ENCODE data around the gene SMYD3. TPM values are rescaled to one million over a fixed set of nuclear protein-coding genes. Genes with fewer than 3 reads are reported as not detected.

Gene SMYD3
- total and polyA plus RNA-seq, 2 donors (not counting 3 experiments of a cell fraction or from before 2014, with no cell fraction given) = 16.0 to 32.1 TPM

DNA sequence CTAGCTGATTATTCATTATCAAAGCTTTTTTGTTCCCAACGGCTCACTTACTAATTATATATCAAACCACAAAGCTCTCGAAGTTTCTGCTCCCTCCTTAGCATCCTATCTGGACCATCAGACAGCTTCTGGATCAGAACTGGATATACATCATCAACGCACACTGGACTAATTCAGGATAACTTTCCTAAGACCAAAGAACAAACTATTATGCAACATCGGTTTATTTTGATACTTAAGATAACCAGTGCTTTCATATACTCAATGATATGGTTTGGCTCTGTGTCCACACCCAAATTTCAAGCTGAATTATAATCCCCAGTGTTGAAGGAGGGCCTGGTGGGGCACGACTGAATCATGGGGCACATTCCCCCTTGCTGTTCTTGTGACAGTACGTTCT lies 110.8 kb downstream of the SMYD3 start:
- H3K9ac ChIP-seq (replicated peaks; ENCODE audit: extremely low read depth, insufficient read depth, low read length) = no peak overlapping the region
- FAIRE-seq = no peak
- no peaks in the 10 kb centered on the region for H3K4me1 ChIP-seq (ENCODE audit: control insufficient read depth, extremely low read depth, insufficient read depth, low read length)
- no peak overlapping the region for H3K4me2 ChIP-seq (ENCODE audit: insufficient read depth, low read length)
- no peaks in the 10 kb centered on the region for H3K9me3 ChIP-seq (replicated peaks; ENCODE audit: control insufficient read depth, insufficient read depth, low read length)
- H3K36me3 ChIP-seq (ENCODE audit: control insufficient read depth in 2 of 2, extremely low read depth in 1 of 2, insufficient read depth in 2 of 2, low read length in 2 of 2) = no peaks in the 10 kb centered on the region
- POLR2A ChIA-PET = no interaction called here
- H3K79me2 ChIP-seq (ENCODE audit: control insufficient read depth, insufficient read depth, low read length) = no peaks in the 10 kb centered on the region
- no peaks in the 10 kb centered on the region for H3K27me3 ChIP-seq (ENCODE audit: control insufficient read depth in 2 of 2, insufficient read depth in 2 of 2, low read length in 2 of 2)
- no peak for DNase-seq (ENCODE audit: low read depth, low spot score)
- dilution Hi-C loops (cut with MboI; ENCODE audit: extremely low pct_ligation_motif_present, low sequenced_read_pairs) = no loop called here
- no peak overlapping the region for H3K27ac ChIP-seq (ENCODE audit: insufficient read depth, low read depth, low read length)
- no peak overlapping the region for H2AFZ ChIP-seq (ENCODE audit: low read depth, low read length)
- no peaks in the 10 kb centered on the region for H3K9me1 ChIP-seq (replicated peaks; ENCODE audit: control insufficient read depth, extremely low read depth, insufficient read depth, low read length)
- CTCF ChIA-PET = no interaction called here
- no peaks in the 10 kb centered on the region for H4K20me1 ChIP-seq (replicated peaks; ENCODE audit: control insufficient read depth, extremely low read depth, insufficient read depth, low read length)
- no peak overlapping the region for H3K4me3 ChIP-seq (replicated peaks in 1 of 3; ENCODE audit: insufficient read depth in 1 of 3, low read depth in 1 of 3, low read length in 3 of 3)
- intact Hi-C loops (cut with micrococcal nuclease) = no loop called here
- BruUV-seq (replicated peaks) = no TSS peak
- TF ChIP-seq, protein P1, sequence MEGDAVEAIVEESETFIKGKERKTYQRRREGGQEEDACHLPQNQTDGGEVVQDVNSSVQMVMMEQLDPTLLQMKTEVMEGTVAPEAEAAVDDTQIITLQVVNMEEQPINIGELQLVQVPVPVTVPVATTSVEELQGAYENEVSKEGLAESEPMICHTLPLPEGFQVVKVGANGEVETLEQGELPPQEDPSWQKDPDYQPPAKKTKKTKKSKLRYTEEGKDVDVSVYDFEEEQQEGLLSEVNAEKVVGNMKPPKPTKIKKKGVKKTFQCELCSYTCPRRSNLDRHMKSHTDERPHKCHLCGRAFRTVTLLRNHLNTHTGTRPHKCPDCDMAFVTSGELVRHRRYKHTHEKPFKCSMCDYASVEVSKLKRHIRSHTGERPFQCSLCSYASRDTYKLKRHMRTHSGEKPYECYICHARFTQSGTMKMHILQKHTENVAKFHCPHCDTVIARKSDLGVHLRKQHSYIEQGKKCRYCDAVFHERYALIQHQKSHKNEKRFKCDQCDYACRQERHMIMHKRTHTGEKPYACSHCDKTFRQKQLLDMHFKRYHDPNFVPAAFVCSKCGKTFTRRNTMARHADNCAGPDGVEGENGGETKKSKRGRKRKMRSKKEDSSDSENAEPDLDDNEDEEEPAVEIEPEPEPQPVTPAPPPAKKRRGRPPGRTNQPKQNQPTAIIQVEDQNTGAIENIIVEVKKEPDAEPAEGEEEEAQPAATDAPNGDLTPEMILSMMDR (IDR thresholded peaks at IDR 0.05; ENCODE audit: extremely low read depth in 1 of 2, insufficient read depth in 1 of 2, low read depth in 1 of 2, low read length in 2 of 2) = no peak
- TF ChIP-seq, protein P2, sequence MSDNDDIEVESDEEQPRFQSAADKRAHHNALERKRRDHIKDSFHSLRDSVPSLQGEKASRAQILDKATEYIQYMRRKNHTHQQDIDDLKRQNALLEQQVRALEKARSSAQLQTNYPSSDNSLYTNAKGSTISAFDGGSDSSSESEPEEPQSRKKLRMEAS (IDR thresholded peaks at IDR 0.05; ENCODE audit: insufficient read depth, insufficient read length) = no peak
- no peak for TF ChIP-seq JUN (IDR thresholded peaks at IDR 0.05; ENCODE audit: borderline replicate concordance, insufficient read depth, insufficient read length, low read depth)
- no peak for TF ChIP-seq FOS (IDR thresholded peaks at IDR 0.05; ENCODE audit: borderline replicate concordance, insufficient read depth, low read length)
- no peak for TF ChIP-seq GATA2 (IDR thresholded peaks at IDR 0.05; ENCODE audit: insufficient read depth, insufficient read length, low read depth, low read length)
- no peak for TF ChIP-seq POLR2A (IDR thresholded peaks at IDR 0.05; ENCODE audit: low read depth, low read length)
- no peak for TF ChIP-seq MYC (IDR thresholded peaks at IDR 0.05; ENCODE audit: low read depth, low read length)
- TF ChIP-seq POLR2AphosphoS5 (IDR thresholded peaks at IDR 0.05; ENCODE audit: insufficient read depth, low read depth, low read length) = no peak
- no peak for TF ChIP-seq EZH2 (IDR thresholded peaks at IDR 0.05; ENCODE audit: borderline replicate concordance, low read depth, low read length, severe bottlenecking)
